H1 (cell line): ENCODE measurements around the gene CDKL1. TPM values are rescaled to one million over a fixed set of nuclear protein-coding genes. Genes with fewer than 3 reads are reported as not detected.
A peak's percentile ranks its signal among the peaks of the same experiment; 100 is the strongest.

Source experiments
- POLR2A ChIP-seq, 2 experiments: IDR thresholded peaks; 1 replicate in 1 of 2; 2 replicates in 1 of 2; pipeline ENCODE4 v1.6.1; 2011; ENCODE audit warnings: low read depth in 2 of 2, low read length in 2 of 2, mild to moderate bottlenecking in 2 of 2; ENCODE audit errors: control extremely low read depth in 1 of 2
- RAD21 ChIP-seq, 2 experiments: IDR thresholded peaks in 1 of 2; conservative IDR thresholded peaks in 1 of 2; 2 replicates each; pipeline ENCODE4 v1.6.1; 2011; ENCODE audit warnings: low read depth in 2 of 2, low read length in 2 of 2, improper control_type of control experiment in 1 of 2, inconsistent platforms in 1 of 2, mild to moderate bottlenecking in 1 of 2, moderate library complexity in 1 of 2
- SRF ChIP-seq: IDR thresholded peaks from 2 replicates; pipeline ENCODE4 v1.6.1; 2011; ENCODE audit warnings: mild to moderate bottlenecking, low read depth, low read length, moderate library complexity
- TBP ChIP-seq: IDR thresholded peaks from 2 replicates; pipeline ENCODE4 v1.6.1; 2011; ENCODE audit warnings: low read depth, low read length, improper control_type of control experiment
- polyA plus RNA-seq, 7 experiments: library from polyadenylated mRNA; depleted of rRNA in 3 of 7; stranded (reverse) in 5 of 7; unstranded in 2 of 7; fragments of >200 nt in 5 of 7; fragments of 200-250 nt in 2 of 7; gene quantifications; 1 replicate in 5 of 7; 2 replicates in 1 of 7; 4 replicates in 1 of 7; pipeline versions ENCODE4 v1.2.1 to v1.2.3, GENCODE V29; 2011 to 2013; ENCODE audit warnings: missing spikeins in 2 of 7, mixed read lengths in 2 of 7
- total RNA-seq: library from RNA; stranded (reverse); fragmentation: NEBNext Ultra II Directional; extraction: Animal tissue kit (Norgen Biotek cat#: 25700); gene quantifications from 2 replicates; pipeline ENCODE4 v1.2.1, GENCODE V29; 2021
- TF ChIP-seq, protein P1 (sequence below): IDR thresholded peaks from 2 replicates; pipeline ENCODE4 v1.6.1; 2011; ENCODE audit warnings: low read depth, mild to moderate bottlenecking, low read length; ENCODE audit not compliant: insufficient read depth
- TF ChIP-seq, protein P2 (sequence below), 3 experiments: IDR thresholded peaks; 1 replicate in 2 of 3; 2 replicates in 1 of 3; pipeline versions ENCODE4 v1.5.1 to v1.6.1; 2011; ENCODE audit warnings: low read length in 3 of 3, mild to moderate bottlenecking in 3 of 3, inconsistent platforms in 2 of 3, low read depth in 1 of 3, moderate library complexity in 1 of 3; ENCODE audit not compliant: insufficient read depth in 1 of 3; ENCODE audit errors: control extremely low read depth in 1 of 3

Gene CDKL1
- total and polyA plus RNA-seq, 2 of the 8 experiments (the other 6 are each of a cell fraction or from before 2014, with no cell fraction given), result 1.2 to 2.2 TPM

GRCh38 chr14:50335389-50335788, 61.3 kb downstream of the CDKL1 start (continued):
- TF ChIP-seq, protein P1, sequence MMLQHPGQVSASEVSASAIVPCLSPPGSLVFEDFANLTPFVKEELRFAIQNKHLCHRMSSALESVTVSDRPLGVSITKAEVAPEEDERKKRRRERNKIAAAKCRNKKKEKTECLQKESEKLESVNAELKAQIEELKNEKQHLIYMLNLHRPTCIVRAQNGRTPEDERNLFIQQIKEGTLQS, result peak; percentile 31; the same call in 1 of the 2 replicates
- TF ChIP-seq TBP, result peak; percentile 74
- TF ChIP-seq, protein P2, sequence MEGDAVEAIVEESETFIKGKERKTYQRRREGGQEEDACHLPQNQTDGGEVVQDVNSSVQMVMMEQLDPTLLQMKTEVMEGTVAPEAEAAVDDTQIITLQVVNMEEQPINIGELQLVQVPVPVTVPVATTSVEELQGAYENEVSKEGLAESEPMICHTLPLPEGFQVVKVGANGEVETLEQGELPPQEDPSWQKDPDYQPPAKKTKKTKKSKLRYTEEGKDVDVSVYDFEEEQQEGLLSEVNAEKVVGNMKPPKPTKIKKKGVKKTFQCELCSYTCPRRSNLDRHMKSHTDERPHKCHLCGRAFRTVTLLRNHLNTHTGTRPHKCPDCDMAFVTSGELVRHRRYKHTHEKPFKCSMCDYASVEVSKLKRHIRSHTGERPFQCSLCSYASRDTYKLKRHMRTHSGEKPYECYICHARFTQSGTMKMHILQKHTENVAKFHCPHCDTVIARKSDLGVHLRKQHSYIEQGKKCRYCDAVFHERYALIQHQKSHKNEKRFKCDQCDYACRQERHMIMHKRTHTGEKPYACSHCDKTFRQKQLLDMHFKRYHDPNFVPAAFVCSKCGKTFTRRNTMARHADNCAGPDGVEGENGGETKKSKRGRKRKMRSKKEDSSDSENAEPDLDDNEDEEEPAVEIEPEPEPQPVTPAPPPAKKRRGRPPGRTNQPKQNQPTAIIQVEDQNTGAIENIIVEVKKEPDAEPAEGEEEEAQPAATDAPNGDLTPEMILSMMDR (IDR thresholded peaks at IDR 0.05; ENCODE audit: control extremely low read depth in 1 of 3, insufficient read depth in 1 of 3, low read depth in 1 of 3, low read length in 3 of 3), result 0 out of 4 replicates have a peak, but pooled peaks of 1 of the 3 experiments have one; percentile 7
- peak; percentile 20 to 31; a peak in 3 of 4 replicates for TF ChIP-seq RAD21 (IDR thresholded peaks at IDR 0.05 in 1 of 2, conservative IDR thresholded peaks at IDR 0.05 in 1 of 2; ENCODE audit: low read depth in 2 of 2, low read length in 2 of 2)
- peak; percentile 98 for TF ChIP-seq SRF
- peak in 1 of 2 experiments; percentile 58; a peak in 1 of 3 replicates for TF ChIP-seq POLR2A (IDR thresholded peaks at IDR 0.05; ENCODE audit: control extremely low read depth in 1 of 2, low read depth in 2 of 2, low read length in 2 of 2)
